Right atrium auricular region (tissue), 2 donors: ENCODE results near the gene EPAS1. TPM values are rescaled to one million over a fixed set of nuclear protein-coding genes. Genes with fewer than 3 reads are reported as not detected.
A peak's percentile ranks its signal among the peaks of the same experiment; 100 is the strongest.

ENCODE experiments used
- DNase-seq: peaks from one replicate; pipeline ENCODE4 v3.0.0-alpha.2; 2019; ENCODE audit warnings: low spot score
- H3K27ac ChIP-seq, 2 donors: fragments of 200-600 bp; sonication (generic); 1 replicate in 1 of 2; 2 replicates in 1 of 2; pipeline ENCODE4 v1.5.1; 2016 to 2019
- H3K27me3 ChIP-seq, 2 donors: fragments of 200-600 bp; sonication (generic); one replicate each; pipeline versions ENCODE4 v1.5.1 to v1.6.0; 2017 to 2019
- H3K36me3 ChIP-seq: fragments of 200-600 bp; sonication (generic); one replicate; pipeline ENCODE4 v1.5.1; 2016
- H3K4me1 ChIP-seq, 2 donors: fragments of 200-600 bp; sonication (generic); one replicate each; pipeline versions ENCODE4 v1.5.1 to v1.6.0; 2017 to 2019
- H3K4me3 ChIP-seq, 2 donors: fragments of 200-600 bp; sonication (generic); 1 replicate in 1 of 2; 2 replicates in 1 of 2; pipeline ENCODE4 v1.5.1; 2017 to 2019; ENCODE audit warnings: mild to moderate bottlenecking in 1 of 2, moderate library complexity in 1 of 2
- H3K9me3 ChIP-seq, 2 donors: fragments of 200-600 bp; sonication (generic); one replicate each; pipeline ENCODE4 v1.5.1; 2019
- total RNA-seq, 2 donors: library from RNA; depleted of rRNA; stranded (reverse); fragments of >200 nt; gene quantifications; one replicate each; pipeline ENCODE4 v1.1.0, GENCODE V29; 2016
- TF ChIP-seq, protein P1 (sequence below), 2 donors: fragments of 200-600 bp; sonication (generic); IDR thresholded peaks; one replicate each; pipeline ENCODE4 v1.5.1; 2019; ENCODE audit warnings: antibody characterized with exemption in 2 of 2

Gene EPAS1
- total RNA-seq, 2 donors from 2014 or later: 257 to 311 TPM

DNA sequence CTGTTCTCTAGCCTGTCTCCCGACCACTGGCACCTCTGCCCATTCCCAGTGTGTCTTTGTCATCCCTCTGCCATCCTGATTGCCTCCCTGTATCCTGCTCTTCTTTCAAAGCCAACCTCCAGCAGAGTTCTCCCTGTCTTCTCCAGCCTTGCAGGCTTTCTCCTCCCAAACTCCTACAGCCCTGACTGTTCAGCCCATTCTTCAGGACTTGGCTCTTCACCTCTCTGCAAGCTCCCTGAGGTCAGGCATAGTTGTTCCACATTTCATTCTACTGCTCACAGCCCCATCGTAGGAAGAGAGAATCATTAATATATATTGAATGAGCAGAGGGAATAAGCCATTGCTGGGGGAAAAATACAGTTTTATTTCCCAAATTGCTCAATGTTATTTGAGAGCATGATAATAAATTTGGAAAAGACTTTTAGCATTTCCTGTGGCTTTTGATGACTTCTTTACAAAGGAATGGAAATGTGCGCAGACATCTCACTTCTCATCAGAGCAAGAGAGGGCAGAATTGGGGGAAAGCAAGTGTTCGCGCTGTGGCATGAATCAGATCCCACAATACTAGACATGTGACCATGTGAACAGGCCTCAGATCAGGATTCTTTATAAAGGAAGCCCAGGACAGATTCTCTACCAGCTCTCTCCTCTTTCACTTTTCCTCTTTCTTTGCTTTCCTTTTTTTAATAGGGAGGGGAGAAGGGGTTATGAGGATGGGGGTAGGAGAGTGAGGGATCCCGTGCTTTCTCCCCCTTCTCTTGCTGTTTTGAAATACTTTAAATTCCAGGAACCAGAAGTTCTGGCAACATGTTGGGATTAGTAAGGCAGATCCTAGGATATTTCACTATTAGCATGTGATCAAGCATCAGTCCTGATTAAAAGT, 37.4 kb downstream of the EPAS1 start:
- TF ChIP-seq, protein P1, sequence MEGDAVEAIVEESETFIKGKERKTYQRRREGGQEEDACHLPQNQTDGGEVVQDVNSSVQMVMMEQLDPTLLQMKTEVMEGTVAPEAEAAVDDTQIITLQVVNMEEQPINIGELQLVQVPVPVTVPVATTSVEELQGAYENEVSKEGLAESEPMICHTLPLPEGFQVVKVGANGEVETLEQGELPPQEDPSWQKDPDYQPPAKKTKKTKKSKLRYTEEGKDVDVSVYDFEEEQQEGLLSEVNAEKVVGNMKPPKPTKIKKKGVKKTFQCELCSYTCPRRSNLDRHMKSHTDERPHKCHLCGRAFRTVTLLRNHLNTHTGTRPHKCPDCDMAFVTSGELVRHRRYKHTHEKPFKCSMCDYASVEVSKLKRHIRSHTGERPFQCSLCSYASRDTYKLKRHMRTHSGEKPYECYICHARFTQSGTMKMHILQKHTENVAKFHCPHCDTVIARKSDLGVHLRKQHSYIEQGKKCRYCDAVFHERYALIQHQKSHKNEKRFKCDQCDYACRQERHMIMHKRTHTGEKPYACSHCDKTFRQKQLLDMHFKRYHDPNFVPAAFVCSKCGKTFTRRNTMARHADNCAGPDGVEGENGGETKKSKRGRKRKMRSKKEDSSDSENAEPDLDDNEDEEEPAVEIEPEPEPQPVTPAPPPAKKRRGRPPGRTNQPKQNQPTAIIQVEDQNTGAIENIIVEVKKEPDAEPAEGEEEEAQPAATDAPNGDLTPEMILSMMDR (IDR thresholded peaks at IDR 0.05): no peak
- H3K4me3 ChIP-seq: peak overlapping the region; percentile 7 to 27
- H3K27me3 ChIP-seq: no peaks in the 10 kb centered on the region
- no peaks in the 10 kb centered on the region for H3K36me3 ChIP-seq
- no peak for DNase-seq
- peaks cover 0 to 98% of the 10 kb centered on the region in 2 donors for H3K4me1 ChIP-seq
- H3K27ac ChIP-seq: peak overlapping the region; percentile 83 to 89
- H3K9me3 ChIP-seq: no peaks in the 10 kb centered on the region

DNA sequence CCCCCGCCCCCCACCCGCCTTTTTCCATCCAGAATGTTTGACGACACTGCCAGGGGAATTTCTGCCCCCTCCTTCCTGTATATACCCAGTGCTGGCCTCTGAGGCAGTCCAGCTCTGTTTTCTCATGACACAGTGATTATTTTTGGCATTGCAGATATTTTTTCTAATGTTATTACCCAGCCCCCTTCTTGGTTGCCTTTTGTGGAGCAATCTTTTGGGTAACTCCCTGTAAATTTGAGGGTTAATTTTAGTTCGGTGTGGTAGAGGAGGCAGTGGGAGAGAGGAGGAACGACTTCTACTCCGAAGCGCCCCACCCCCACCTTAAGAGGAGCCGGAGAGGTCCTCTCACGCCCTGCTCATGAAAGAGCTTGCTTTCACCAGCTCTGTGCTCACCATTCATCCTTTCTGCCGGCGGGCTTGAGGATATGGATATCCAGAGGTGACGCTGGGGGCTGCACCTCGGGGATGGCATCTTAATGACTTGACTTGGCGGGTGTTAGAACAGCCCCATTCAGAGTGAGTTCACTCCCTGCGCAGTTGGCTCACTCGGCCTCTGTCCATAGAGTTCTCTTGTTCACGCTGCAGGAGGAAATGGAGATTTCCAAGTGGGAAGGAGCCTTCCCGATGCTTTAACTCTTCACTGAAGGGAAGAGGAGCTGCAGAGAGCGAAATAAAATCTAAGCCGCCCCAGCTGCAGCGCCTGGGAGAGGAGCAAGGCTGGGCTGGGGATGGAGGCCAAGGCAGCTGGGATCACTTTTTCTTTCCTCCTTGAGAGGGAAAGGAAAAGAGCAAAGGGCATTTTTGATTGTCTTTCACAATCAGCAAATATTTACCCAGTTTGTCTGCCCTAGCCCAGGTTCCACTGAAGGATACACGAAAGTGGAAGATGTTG, 38.4 kb downstream of the EPAS1 start:
- DNase-seq: no peak
- peak overlapping the region; percentile 15 to 27 for H3K4me3 ChIP-seq
- no peaks in the 10 kb centered on the region for H3K27me3 ChIP-seq

DNA sequence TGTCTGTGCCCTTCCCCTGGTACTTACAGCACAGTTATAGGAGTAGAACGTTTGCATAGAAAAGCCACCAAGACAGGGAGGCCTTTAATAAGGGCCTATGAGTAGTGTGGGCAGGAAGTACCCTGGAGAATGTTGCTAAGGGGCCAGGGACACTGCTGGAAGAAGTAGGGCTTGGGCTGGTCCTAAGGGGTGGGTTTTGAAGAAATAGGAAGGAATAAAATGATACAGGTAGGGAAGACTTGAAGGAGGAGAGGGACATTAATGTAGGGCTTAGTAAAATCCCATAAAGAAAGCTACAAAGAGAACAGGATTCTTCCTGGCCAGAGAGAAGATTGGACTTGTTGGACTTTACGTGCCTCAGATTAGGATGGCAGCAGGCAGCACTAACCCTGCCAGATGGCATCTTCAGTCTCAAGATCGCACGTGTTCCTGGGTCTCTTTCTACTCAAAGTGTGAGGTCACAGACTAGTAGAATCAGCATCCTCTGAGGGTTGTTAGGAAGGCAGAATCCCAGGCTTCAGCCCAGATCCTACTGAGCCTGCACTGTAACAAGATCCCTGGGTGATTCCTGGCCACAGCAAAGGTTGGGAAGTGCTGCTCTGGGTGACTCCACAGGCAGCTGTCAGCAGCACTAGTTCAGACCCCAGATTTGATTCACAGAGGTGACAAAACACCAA, 39.2 kb downstream of the EPAS1 start:
- no peak overlapping the region for H3K4me3 ChIP-seq
- H3K4me1 ChIP-seq: peaks cover 0 to 92% of the 10 kb centered on the region in 2 donors
- TF ChIP-seq, protein P1 (IDR thresholded peaks at IDR 0.05): no peak
- H3K27me3 ChIP-seq: no peaks in the 10 kb centered on the region
- H3K9me3 ChIP-seq: no peaks in the 10 kb centered on the region
- H3K36me3 ChIP-seq: no peaks in the 10 kb centered on the region
- peak overlapping the region; percentile 83 to 89 for H3K27ac ChIP-seq
- DNase-seq: no peak

More for the DNA sequence above, 38.4 kb downstream of the EPAS1 start:
- Histone ChIP-seq H3K4me1 (peaks cover 0 to 98% of the 10 kb centered on the region in 2 donors), H3K27ac (peak overlapping the region; percentile 83 to 89), H3K36me3 (no peaks in the 10 kb centered on the region), H3K9me3 (no peaks in the 10 kb centered on the region)
- TF ChIP-seq, protein P1 (IDR thresholded peaks at IDR 0.05): no peak

DNA sequence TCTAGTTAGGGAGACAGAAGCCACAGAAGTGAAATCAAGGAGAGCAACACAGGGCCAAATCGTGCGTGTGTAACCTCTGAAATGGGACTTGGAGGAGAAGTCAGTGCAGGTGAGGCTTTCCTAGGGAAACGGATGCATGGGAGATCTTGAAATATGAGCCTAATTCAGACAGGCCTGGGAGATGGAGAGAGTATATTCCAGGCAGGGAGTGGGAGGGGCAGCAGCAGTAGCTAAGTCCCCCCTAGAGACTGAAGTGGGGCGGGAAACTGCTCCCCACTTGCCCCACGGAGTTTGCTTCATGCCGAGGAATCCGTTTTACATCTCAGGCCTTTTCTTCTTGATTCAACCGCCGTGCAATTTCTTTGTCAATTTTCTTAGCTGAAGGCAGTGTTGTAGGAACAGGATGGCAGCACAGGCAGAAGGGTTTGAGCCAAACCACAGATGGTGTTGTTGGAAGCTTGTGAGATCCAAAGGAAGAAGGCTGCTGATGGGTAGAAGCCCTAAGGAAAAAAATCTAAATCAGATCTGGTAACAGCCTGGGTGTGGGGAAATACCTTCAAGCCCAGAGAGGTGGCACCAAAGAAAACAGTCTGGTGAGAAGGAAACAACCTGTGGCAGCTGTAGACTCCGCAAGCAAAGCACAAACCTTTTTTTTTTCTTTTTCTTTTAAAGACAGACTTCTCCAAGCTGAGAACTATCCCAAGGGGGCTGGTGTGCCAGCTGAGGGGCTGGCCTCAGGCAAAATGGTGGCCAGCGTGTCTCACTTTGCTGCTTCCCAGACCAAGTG, 40.2 kb downstream of the EPAS1 start:
- TF ChIP-seq, protein P1 (IDR thresholded peaks at IDR 0.05): no peak
- DNase-seq: no peak
- Histone ChIP-seq H3K4me3 (no peak overlapping the region), H3K27ac (peak overlapping the region; percentile 83 to 89), H3K27me3 (no peaks in the 10 kb centered on the region), H3K36me3 (no peaks in the 10 kb centered on the region), H3K9me3 (no peaks in the 10 kb centered on the region), H3K4me1 (peaks cover 0 to 90% of the 10 kb centered on the region in 2 donors)

DNA sequence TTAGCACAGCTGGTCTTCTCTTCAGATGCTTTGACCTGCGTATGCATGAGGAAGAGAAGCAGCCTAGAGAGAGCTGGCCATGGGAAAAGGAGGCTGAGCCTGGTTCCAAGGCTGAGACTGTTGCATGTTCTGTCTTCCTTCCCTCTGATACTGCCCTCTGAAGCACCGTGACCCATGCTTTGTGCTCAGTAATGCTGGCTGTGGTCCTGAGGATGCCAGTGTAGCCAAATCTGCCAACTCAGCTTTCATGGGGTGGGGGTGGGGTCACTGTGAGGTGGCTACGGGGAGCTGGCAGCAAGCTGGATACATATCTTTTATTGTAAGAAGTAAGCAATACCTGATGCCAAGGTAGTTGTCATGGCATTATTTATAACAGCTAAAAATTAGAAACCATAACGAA, 41.5 kb downstream of the EPAS1 start:
- Histone ChIP-seq H3K36me3 (no peaks in the 10 kb centered on the region), H3K4me3 (no peak overlapping the region), H3K9me3 (no peaks in the 10 kb centered on the region), H3K4me1 (peaks cover 0 to 90% of the 10 kb centered on the region in 2 donors), H3K27ac (peak overlapping the region in 1 of 2 donors; percentile 89), H3K27me3 (no peaks in the 10 kb centered on the region)
- no peak for DNase-seq
- TF ChIP-seq, protein P1 (IDR thresholded peaks at IDR 0.05): no peak
